Spleen (tissue), 11 donors: ENCODE results near the gene NTSR1. TPM values are rescaled to one million over a fixed set of nuclear protein-coding genes. Genes with fewer than 3 reads are reported as not detected.

Experiments
- DNase-seq: peaks from one replicate; pipeline ENCODE4 v3.0.0-alpha.2; 2020
- H3K27ac ChIP-seq, 8 donors: fragments of 200-600 bp; sonication (generic) in 7 of 8; 1 replicate in 4 of 8; 2 replicates in 4 of 8; pipeline versions ENCODE4 v1.5.0 to v1.8.0; 2016 to 2021; ENCODE audit warnings: inconsistent platforms in 4 of 8, mild to moderate bottlenecking in 4 of 8, moderate library complexity in 1 of 8
- H3K27me3 ChIP-seq, 7 donors: fragments of 200-600 bp; sonication (generic) in 6 of 7; replicated peaks in 1 of 7; 1 replicate in 4 of 7; 2 replicates in 3 of 7; pipeline versions ENCODE4 v1.5.0 to v1.8.0; 2016 to 2021; ENCODE audit warnings: inconsistent platforms in 3 of 7, mild to moderate bottlenecking in 1 of 7
- H3K36me3 ChIP-seq, 6 donors: fragments of 200-600 bp; sonication (generic) in 5 of 6; 1 replicate in 4 of 6; 2 replicates in 2 of 6; pipeline versions ENCODE4 v1.5.0 to v1.8.0; 2016 to 2021; ENCODE audit warnings: inconsistent platforms in 2 of 6
- H3K4me1 ChIP-seq, 6 donors: fragments of 200-600 bp; sonication (generic) in 5 of 6; 1 replicate in 3 of 6; 2 replicates in 3 of 6; pipeline versions ENCODE4 v1.5.0 to v1.8.0; 2016 to 2021; ENCODE audit warnings: inconsistent platforms in 3 of 6
- H3K4me3 ChIP-seq, 8 donors: fragments of 200-600 bp; sonication (generic) in 7 of 8; 1 replicate in 4 of 8; 2 replicates in 4 of 8; pipeline versions ENCODE4 v1.5.0 to v1.8.0; 2016 to 2021; ENCODE audit warnings: inconsistent platforms in 4 of 8, mild to moderate bottlenecking in 4 of 8, moderate library complexity in 2 of 8
- H3K9me3 ChIP-seq, 8 donors: fragments of 200-600 bp; sonication (generic) in 7 of 8; 1 replicate in 4 of 8; 2 replicates in 4 of 8; pipeline versions ENCODE4 v1.5.0 to v1.8.0; 2016 to 2021; ENCODE audit warnings: inconsistent platforms in 4 of 8
- CTCF ChIP-seq, 11 experiments: fragments of 200-600 bp in 7 of 11; fragments of 450-650 bp in 4 of 11; sonication (generic) in 4 of 11; IDR thresholded peaks in 8 of 11; conservative IDR thresholded peaks in 3 of 11; 1 replicate in 7 of 11; 2 replicates in 4 of 11; pipeline versions ENCODE4 v1.4.0 to v1.8.0; 2016 to 2021; ENCODE audit warnings: antibody characterized with exemption in 11 of 11, inconsistent platforms in 4 of 11, mild to moderate bottlenecking in 1 of 11
- POLR2A ChIP-seq, 3 donors: fragments of 450-650 bp; IDR thresholded peaks; one replicate each; pipeline ENCODE4 v1.5.1; 2017; ENCODE audit warnings: antibody characterized with exemption in 3 of 3, mild to moderate bottlenecking in 1 of 3
- POLR2AphosphoS5 ChIP-seq, 3 donors: sonication (generic); formaldehyde crosslinking; IDR thresholded peaks; one replicate each; pipeline ENCODE4 v1.5.1; 2017; ENCODE audit warnings: antibody characterized with exemption in 3 of 3
- WGBS, 5 donors: extraction: QIAGEN DNeasy Blood & Tissue Kit in 3 of 5; methylation state at CpG; one replicate each; pipeline versions ENCODE4 v1.1.5 to v1.1.7; 2013 to 2018; 5-methylcytosine and 5-hydroxymethylcytosine counted together
- intact Hi-C: fragments of 100-400 bp; cut with DNase I; formaldehyde crosslinking; loops from one replicate; pipeline ENCODE4 v1.15.0; 2023; ENCODE audit warnings: low total_unique reads
- polyA plus RNA-seq, 3 donors: library from polyadenylated mRNA; stranded (reverse); fragments of 200-250 nt; gene quantifications; one replicate each; pipeline ENCODE4 v1.2.1, GENCODE V29; 2013
- total RNA-seq, 7 donors: library from RNA; depleted of rRNA in 3 of 7; stranded (reverse); fragments of >200 nt in 3 of 7; fragmentation: NEBNext Ultra II Directional in 4 of 7; extraction: Animal tissue kit (Norgen Biotek cat#: 25700) in 4 of 7; gene quantifications; one replicate each; pipeline versions ENCODE4 v1.1.0 to v1.2.1, GENCODE V29; 2016 to 2021
- donor health status: healthy with polysubstance abuse.
- donor health status: DM: no; HTN: no; CAD: no; lungs with moderate emphysema.
- donor health status: DM: no; HTN: no; CAD: no.
- donor health status: Bipolar disorder and iron deficiency.
- donor health status: healthy.
- donor health status: DM: no; HTN: no; CAD: no.
- donor health status: DM: yes; HTN: yes; CAD: no.

NTSR1 gene
- total and polyA plus RNA-seq, 10 donors = 0.14 to 5.7 (median 0.71) TPM

GRCh38 chr20:62770916-62771315 is 62.3 kb downstream of the NTSR1 start:
- Histone ChIP-seq H3K9me3 (no peaks in the 10 kb centered on the region), H3K27me3 (peaks cover 0 to 33% (median 0%) of the 10 kb centered on the region in 7 donors), H3K27ac (no peak overlapping the region), H3K4me1 (peaks cover under 1 to 44% (median 32%) of the 10 kb centered on the region in 6 donors), H3K4me3 (no peak overlapping the region), H3K36me3 (no peaks in the 10 kb centered on the region)
- TF ChIP-seq POLR2AphosphoS5 (IDR thresholded peaks at IDR 0.05) (no peak), CTCF (IDR thresholded peaks at IDR 0.05 in 8 of 11, conservative IDR thresholded peaks at IDR 0.05 in 3 of 11) (no peak), POLR2A (IDR thresholded peaks at IDR 0.05) (no peak)
- intact Hi-C loops = no loop called here
- peak; percentile 60 for DNase-seq
- WGBS, 5 donors = 76 to 90% (median 90%) methylated on average over 6 to 14 of the region's 14 CpGs

GRCh38 chr20:62771396-62772102 is 62.9 kb downstream of the NTSR1 start:
- Histone ChIP-seq H3K4me1 (peaks cover 7 to 51% (median 38%) of the 10 kb centered on the region in 6 donors), H3K36me3 (no peaks in the 10 kb centered on the region), H3K4me3 (no peak overlapping the region), H3K9me3 (no peaks in the 10 kb centered on the region), H3K27me3 (peaks cover 0 to 27% (median 0%) of the 10 kb centered on the region in 7 donors), H3K27ac (no peak overlapping the region)
- intact Hi-C loops = no loop called here
- peak; percentile 64 for DNase-seq
- WGBS, 5 donors = 74 to 84% (median 82%) methylated on average over 20 to 25 of the region's 25 CpGs
- no peak for TF ChIP-seq CTCF (IDR thresholded peaks at IDR 0.05 in 8 of 11, conservative IDR thresholded peaks at IDR 0.05 in 3 of 11)
- TF ChIP-seq POLR2AphosphoS5 (IDR thresholded peaks at IDR 0.05) = no peak
- no peak for TF ChIP-seq POLR2A (IDR thresholded peaks at IDR 0.05)

- Histone ChIP-seq H3K4me3 (no peak overlapping the region), H3K27ac (peak overlapping the region in 2 of 8 donors; percentile 34 to 53), H3K4me1 (peaks cover 8 to 57% (median 41%) of the 10 kb centered on the region in 6 donors), H3K36me3 (no peaks in the 10 kb centered on the region), H3K9me3 (no peaks in the 10 kb centered on the region), H3K27me3 (peaks cover 0 to 21% (median 0%) of the 10 kb centered on the region in 7 donors)
- intact Hi-C loops = no loop called here
- TF ChIP-seq POLR2A (IDR thresholded peaks at IDR 0.05) (no peak), POLR2AphosphoS5 (IDR thresholded peaks at IDR 0.05) (no peak), CTCF (IDR thresholded peaks at IDR 0.05 in 8 of 11, conservative IDR thresholded peaks at IDR 0.05 in 3 of 11) (no peak)
- DNase-seq = peak; percentile 67
- 80 to 89% (median 86%) methylated on average over 23 of the region's 23 CpGs for whole genome bisulfite sequencing, 5 donors
Observed at GRCh38 chr20:62772103-62772611, 63.5 kb downstream of the NTSR1 start.

GRCh38 chr20:62772619-62772989 is 64.0 kb downstream of the NTSR1 start:
- H3K9me3 ChIP-seq = no peaks in the 10 kb centered on the region
- no peak overlapping the region for H3K4me3 ChIP-seq
- intact Hi-C loops = no loop called here
- H3K4me1 ChIP-seq = peaks cover 8 to 61% (median 43%) of the 10 kb centered on the region in 6 donors
- H3K27ac ChIP-seq = peak overlapping the region in 2 of 8 donors; percentile 34 to 53
- H3K27me3 ChIP-seq = peaks cover 0 to 19% (median 0%) of the 10 kb centered on the region in 7 donors
- TF ChIP-seq POLR2AphosphoS5 (IDR thresholded peaks at IDR 0.05) = no peak
- no peak for TF ChIP-seq CTCF (IDR thresholded peaks at IDR 0.05 in 8 of 11, conservative IDR thresholded peaks at IDR 0.05 in 3 of 11)
- H3K36me3 ChIP-seq = no peaks in the 10 kb centered on the region
- 53 to 87% (median 72%) methylated on average over 9 to 11 of the region's 11 CpGs for WGBS, 5 donors
- DNase-seq = no peak
